SH-SY5Y (cell line): ENCODE measurements around the gene RAB3C.

Experiments
- GATA2 ChIP-seq: IDR thresholded peaks from 2 replicates; pipeline ENCODE4 v1.6.1; 2011; ENCODE audit warnings: mild to moderate bottlenecking, low read depth, low read length
- GATA3 ChIP-seq: IDR thresholded peaks from 2 replicates; pipeline ENCODE4 v1.6.1; 2011; ENCODE audit warnings: low read depth, mild to moderate bottlenecking, low read length, moderate library complexity

The RAB3C gene

DNA sequence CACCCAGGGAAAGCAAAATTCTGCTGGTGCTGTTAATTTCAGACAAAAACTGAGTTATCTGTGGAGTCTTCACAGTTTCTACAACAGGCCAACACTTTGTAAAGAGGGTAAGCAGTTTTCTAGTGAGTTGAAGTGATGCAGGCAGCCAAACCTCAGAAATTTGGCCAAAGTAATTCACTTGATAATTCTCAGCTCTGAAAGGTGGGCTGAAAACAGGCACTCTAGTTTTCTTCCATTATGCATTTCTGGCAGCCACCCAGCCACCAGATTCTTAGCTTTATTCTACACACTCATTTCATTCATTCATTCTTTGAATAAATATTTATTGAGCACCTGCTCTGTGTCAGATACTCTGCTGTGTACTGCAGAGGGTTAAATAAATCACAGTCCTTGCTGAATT is 184.2 kb downstream of the RAB3C start:
- no peak for TF ChIP-seq GATA2
- no peak for TF ChIP-seq GATA3

DNA sequence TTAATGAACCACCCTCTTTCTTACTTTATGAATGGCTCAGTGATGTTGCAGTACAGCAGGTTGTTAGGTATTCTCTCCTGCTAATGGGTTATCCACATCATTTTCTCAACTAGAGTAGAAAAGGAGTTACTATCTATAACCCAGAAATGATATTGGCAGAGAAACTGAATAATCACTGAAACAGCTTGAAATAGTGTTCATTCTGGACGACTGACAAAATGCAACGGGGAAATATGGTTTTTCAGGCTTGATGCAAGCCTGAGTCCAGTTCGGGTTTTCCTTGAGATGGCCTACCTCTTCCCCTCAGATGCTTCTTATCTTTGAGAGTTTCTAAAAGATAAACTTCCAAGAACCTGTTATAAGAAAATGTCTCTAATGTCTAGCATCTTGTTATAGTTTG is 187.3 kb downstream of the RAB3C start:
- TF ChIP-seq GATA2 (no peak), GATA3 (no peak)

DNA sequence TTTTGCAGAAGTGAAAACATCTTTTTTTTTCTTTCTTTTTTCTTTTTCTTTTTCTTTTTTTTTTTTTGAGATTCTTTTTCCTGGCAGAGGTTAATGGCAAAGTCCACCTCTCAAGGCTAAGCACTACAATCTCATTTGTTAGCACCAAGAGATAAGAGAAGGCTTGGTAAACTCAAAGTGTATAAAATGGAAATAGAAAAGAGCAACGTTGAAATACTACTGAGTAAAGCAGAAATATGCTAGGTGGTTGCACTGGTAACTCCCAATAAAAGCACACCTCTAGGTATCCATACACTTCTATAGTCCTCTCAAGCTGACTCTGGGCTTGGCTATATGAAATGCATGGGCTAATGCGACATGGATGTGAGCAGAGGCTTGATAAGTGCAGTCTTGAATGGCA is 188.9 kb downstream of the RAB3C start:
- no peak for TF ChIP-seq GATA2
- TF ChIP-seq GATA3: no peak

DNA sequence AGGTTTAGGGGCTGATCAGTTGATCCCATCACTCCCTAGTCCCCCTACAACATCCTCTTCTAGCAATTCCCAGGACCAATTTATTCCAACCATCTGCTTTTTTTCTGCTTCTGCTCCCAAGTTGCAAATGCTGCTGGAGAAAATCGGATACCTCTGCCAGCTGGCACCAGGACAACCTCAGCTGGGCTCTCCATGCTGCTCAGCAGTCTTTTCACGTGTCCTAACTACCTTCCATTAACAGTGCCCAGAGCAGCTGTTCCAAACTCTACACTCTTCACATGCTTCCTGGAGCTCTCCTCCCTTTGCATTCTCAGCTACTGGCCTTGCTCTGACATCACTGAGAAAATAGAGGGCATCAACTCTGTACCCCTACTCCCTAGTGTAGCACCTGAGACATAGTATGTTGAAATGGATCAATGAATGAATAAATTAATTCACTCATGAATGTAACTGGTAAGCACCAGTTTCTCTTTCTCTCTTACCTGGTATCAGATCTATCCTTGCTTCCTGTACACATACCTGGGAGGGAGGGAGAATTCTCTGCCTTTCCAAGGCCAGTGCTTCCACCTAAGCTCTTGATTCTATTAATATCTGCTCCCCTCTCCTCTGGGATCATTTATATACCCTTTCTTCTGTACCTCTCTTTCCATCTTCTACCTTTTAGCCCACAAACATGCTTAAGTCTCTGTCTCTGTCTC is 191.0 kb downstream of the RAB3C start:
- TF ChIP-seq GATA3 (no peak), GATA2 (no peak)

DNA sequence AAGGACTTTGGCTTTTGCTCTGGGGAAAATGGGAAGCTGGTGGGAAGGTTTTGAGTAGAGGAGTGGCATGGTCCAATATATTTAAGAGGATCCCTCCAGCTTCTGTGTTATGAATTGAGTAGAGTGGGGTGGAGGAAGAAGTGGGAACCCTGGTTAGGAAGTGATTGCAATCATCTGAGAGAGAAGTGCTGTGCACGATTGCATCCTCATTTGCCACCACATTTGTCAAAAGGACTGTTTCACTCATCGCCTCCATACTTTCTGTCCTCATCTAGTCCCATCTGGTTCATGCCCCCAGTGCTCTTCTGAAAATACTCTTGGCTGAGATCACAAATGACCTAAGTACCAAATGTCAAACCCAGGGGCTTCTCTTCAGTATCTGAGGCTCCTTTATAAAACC is 192.1 kb downstream of the RAB3C start:
- no peak for TF ChIP-seq GATA3
- no peak for TF ChIP-seq GATA2

DNA sequence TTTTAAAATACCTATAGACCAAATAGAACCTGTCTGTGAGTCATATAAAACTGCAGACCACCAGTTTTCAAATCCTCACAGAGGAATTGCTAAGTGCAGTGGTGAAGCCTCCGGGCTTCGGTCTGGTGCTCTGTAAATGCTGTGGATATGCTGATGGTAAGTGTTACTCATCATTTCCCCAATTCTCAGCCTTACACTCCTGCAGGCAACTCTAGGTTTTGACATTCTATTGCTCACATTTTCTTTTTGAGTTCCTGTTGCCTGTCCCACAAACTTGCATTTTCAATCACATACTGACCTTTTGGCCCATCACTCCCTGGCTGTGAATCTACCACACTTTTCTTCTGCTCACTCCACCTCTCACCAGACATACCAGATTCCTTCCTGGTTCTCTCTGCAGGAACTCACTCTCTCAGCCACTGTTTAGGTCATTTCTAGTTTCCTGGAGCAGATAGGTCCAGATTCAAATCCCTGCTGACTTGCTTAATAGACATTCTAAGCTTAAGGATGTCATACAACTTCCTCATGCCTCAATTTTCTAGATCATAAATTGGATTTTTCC is 192.9 kb downstream of the RAB3C start:
- TF ChIP-seq GATA2 (no peak), GATA3 (no peak)

DNA sequence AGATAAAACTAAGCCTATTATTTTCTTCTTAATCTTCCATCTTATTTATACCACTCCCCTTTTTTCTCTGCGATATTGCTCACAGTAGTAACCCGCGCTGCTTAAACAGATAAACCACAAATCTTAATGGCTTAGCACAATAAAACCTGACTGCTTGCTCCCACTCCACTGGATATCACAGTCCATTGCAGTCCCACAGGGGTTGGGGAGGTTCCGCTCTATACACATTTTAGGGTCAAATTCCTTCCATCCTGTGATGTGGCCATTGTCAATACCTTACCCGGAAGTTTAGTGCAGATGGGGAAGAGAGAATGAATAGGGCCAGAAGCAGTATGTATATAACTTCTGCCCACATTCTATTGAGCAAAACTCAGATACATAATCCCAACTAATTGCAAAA is 193.7 kb downstream of the RAB3C start:
- TF ChIP-seq GATA2 (no peak), GATA3 (no peak)

DNA sequence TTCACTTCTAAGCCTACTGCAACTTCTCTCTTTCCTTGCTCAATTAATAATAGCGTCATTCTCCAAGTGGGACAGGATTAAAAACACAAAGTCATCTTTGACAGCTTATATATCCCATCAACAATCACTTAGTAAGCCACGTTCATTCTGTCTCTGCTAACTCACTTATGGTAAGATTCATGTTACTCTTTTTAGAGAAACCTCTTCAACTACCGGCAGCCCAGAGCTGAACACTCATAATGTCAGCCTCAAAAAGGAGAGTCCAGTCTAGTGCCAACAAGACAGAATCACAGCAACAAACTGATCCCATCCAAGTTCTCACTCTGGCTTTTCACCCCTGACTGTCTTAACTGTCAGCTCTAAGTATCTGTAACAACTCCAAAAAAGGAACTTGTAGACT is 196.0 kb downstream of the RAB3C start:
- no peak for TF ChIP-seq GATA2

DNA sequence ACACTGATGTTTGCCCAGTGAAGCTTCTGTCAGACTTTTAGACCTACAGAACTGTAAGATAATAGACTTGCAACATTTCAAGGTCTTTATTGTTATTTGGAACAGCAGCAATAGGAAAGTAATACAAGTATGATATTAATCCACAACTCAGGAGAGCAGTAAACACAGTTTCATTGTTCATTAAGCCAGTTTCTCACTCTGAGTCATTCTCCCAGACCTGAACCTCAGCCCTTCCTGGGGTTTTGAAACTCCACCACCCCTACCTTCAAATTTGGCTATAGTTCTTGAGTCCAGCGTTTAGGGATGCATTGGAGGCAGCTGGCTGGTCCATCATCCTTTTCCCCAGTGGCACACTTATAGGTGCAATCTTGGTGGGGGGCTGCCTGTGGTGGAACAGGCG is 203.2 kb downstream of the RAB3C start:
- TF ChIP-seq GATA2: no peak
- TF ChIP-seq GATA3: no peak

DNA sequence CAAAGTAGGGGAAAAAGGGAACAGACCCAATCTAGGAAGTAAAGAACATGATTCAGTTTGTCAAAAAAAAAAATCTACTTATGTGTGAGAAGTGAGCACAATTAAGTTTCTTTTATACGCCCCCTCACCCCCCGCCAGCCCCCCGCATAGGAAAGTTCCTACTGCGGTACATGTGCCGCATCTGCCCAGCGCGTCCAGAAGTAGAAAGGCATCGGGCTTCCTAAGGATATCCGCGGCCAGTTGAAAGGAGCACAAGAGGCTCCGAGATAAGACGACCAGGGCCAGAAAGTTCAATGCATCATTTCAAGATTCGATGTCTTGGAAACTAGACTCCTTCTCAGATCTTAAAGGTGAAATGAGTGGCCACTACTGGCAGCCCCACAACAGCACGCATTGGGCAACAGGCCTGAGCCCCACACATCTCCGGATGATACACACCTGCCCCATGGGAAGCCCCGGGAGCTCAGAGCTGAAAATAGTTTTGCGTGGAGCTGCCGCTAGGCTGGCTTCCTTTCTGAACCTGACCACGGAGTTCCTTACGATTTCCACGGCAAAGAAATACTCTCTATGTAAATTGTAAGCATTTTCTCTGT is 203.9 kb downstream of the RAB3C start:
- TF ChIP-seq GATA3 (no peak), GATA2 (no peak)

DNA sequence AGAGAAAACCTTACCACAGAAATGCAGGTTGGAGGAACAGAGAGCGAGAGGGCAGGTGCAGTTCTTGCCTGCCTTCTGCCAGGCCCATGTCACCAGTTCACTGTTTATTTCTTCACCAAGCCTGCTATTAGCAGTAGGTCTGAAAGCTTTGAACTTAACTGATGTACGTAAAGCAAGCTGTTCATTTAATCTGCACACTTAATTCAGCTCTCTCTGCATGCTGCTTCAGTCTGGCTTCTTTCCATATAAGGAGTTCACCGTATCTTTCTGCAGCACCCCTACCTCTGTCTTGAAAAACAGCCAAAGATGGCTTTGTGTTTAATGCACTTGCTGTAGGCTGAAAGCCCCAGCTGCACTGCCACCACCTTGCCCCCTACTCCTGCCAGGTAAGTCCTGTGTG is 205.1 kb downstream of the RAB3C start:
- TF ChIP-seq GATA2 (no peak), GATA3 (no peak)

DNA sequence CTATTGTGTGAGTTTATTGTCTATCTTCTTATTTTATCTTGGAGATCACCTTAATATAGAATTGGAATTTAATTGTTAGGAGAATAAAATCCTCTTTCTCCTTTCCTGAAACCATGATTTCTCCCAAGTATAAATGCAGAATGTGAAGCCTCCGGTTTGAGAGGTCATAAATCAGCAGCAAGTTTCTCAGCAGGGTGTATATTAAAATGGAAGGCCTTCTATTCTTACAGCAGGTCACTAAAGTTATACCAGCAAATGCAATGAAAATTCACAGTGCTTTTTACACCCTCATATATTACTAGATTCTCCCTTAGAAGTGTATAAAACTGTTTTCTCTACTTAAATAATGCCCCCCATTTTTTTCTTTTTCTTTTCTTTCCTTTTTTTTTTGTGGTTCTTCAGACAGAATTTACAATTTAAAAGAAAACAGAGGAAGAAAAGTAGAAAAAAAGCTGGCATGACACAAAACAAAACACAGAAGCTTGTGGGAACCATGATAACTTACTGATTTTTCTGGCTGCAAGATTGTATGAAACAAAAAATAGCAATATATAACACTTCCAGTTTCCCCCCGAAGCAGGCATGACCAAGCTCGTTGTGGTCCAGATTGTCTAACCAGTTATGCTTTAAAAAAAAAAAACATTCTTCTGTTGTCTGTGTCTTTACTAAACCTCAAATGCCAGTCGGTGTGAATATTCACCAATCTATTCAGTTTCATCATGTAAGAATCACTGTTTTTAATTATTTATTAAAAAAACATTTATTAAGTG is 211.2 kb downstream of the RAB3C start:
- TF ChIP-seq GATA2: no peak
- TF ChIP-seq GATA3: no peak

DNA sequence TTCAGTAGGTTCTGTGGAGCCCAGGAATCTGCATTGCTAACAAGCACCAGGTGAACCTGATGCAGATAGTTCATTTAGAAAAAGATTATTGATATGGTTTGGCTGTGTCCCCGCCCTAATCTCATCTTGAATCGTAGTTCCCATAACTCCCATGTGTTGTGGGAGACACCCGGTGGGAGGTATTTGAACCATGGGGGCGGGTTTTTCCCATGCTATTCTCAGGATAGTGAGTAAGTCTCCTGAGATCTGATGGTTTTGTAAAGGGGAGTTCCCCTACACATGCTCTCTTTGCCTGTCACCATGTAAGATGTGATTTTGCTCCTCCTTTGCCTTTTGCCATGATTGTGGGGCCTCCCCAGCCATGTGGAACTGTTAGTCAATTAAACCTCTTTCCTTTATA is 212.0 kb downstream of the RAB3C start:
- TF ChIP-seq GATA3 (no peak), GATA2 (no peak)

DNA sequence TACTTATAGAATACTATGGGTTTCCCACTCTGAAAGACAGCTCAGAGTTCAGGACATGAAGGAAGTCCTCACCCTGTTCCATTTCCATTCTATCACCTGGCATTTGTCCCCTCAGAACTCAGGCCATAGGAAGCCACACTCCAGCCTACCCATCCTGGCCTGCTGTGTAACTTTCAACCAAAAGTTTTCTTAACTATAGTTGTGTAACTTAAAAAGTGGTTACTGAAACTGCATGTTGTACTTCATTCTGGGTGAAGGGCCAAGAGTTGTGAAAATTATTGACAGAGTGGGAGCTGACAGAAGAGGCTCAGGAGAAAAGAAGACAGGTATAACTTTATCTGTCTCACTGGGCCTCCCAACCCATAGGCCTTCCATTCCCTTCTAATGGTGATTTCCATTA is 212.5 kb downstream of the RAB3C start:
- no peak for TF ChIP-seq GATA2
- no peak for TF ChIP-seq GATA3

DNA sequence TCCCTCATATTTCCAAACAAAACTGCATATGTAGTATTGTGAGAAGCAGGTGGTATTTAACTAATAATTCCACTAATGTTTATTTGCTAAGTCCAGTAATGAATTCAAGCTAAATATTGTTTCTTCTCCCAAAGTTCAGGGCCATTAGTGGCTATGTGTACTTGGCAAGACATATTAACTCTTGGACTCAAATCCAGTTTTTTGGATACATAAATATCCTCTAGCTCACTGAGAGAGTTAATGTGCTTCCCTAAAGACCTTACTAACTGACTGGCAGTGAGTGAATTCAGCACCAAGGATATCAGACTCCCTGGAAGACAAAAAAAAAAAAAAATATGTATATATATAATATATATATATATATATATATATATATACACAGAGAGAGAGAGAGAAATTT is 214.1 kb downstream of the RAB3C start:
- no peak for TF ChIP-seq GATA2
- no peak for TF ChIP-seq GATA3
